Measurements from ENCODE around the gene CXCR6.

Gene CXCR6

DNA sequence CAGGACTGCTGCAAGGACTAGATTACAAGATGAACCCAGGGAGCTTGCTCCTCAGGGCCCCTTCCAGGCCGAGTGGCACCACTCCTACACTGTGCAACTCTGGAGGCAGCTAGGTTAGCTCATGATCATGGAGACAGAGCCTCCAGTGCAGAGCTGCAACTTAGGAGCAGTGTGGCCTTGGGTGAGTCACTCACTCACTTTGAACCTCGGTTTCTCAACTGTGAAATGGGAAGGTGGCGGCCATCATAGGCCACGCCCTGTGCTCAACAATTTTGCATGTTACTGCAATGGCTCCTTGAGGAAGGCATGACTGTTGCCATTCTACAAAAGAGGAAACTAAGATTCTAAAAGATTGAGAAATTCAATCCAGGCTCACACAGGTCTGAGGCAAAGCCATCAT lies 11.2 kb upstream of the CXCR6 start:
- no peaks in the 10 kb centered on the region for H3K27me3 ChIP-seq
- H3K9ac ChIP-seq = no peak overlapping the region
- peaks cover 0 to 3% (median 0%) of the 10 kb centered on the region in 11 experiments; a peak in 1 of 22 replicates for H4K20me1 ChIP-seq
- H3K4me2 ChIP-seq = no peak overlapping the region
- H3K4me1 ChIP-seq = peaks cover 0 to 7% (median 0%) of the 10 kb centered on the region in 10 experiments; a peak in 4 of 20 replicates
- no peak for TF ChIP-seq Cebpa-rat (IDR thresholded peaks at IDR 0.05)
- peaks cover 88 to 100% (median 98%) of the 10 kb centered on the region in 11 experiments for H3K36me3 ChIP-seq
- H3K4me3 ChIP-seq = no peak overlapping the region
- H3K27ac ChIP-seq = no peak overlapping the region
- no peaks in the 10 kb centered on the region for H3K9me3 ChIP-seq (replicated peaks in 1 of 11)

DNA sequence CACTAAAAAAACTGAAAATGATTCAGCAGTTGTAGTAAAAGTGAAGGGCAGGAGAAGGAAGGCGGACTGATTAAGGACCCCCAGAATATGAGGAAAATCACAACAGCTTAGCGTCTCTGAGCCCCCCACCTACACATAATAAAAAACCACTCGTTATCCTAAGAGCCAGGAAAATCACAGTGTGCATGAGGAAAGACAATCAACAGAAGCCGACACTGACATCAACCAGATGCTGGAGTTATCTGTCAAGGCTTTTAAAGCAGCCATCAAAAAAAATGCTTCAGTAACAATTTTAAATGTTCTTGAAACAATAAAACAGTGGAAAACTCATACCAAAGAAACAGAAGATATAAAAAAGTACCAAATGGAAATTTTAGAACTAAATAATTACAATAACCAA lies 9.7 kb upstream of the CXCR6 start:
- Histone ChIP-seq H3K27ac (no peak overlapping the region), H3K36me3 (peaks cover 73 to 98% (median 89%) of the 10 kb centered on the region in 11 experiments), H3K4me2 (no peak overlapping the region), H4K20me1 (peaks cover 0 to 3% (median 0%) of the 10 kb centered on the region in 11 experiments; a peak in 2 of 22 replicates), H3K4me1 (peaks cover 0 to 12% (median 10%) of the 10 kb centered on the region in 10 experiments; a peak in 16 of 20 replicates), H3K9ac (no peak overlapping the region), H3K9me3 (replicated peaks in 1 of 11) (no peaks in the 10 kb centered on the region), H3K27me3 (no peaks in the 10 kb centered on the region), H3K4me3 (no peak overlapping the region)
- TF ChIP-seq Cebpa-rat (IDR thresholded peaks at IDR 0.05) = no peak

DNA sequence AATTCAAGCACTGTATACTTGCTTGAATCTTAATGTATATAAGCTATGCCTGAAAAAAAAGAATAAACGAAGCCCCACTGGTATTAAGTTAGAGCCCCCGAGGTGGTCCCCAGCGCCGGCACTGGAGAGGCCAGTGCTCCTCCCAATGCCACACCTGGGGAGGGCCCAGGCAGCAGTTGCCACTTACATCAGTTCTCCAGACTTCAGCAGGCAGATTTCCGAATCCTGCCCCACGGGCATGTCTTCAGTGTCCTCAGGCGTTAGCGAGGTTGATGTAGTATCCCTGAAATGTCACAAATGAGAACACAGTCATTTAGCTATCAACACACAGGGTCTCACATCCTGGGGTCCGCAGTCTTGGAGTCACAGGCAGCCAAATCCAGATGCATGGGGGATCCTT lies 7.0 kb upstream of the CXCR6 start:
- peaks cover 51 to 73% (median 67%) of the 10 kb centered on the region in 11 experiments for H3K36me3 ChIP-seq
- H3K27me3 ChIP-seq = no peaks in the 10 kb centered on the region
- H3K27ac ChIP-seq = no peak overlapping the region
- no peak overlapping the region for H3K4me2 ChIP-seq
- no peak for TF ChIP-seq Cebpa-rat (IDR thresholded peaks at IDR 0.05)
- peak overlapping the region in 1 of 11 experiments; percentile 15; a peak in 1 of 22 replicates for H3K9ac ChIP-seq
- no peaks in the 10 kb centered on the region; a peak in 1 of 22 replicates for H4K20me1 ChIP-seq
- peaks cover 0 to 5% (median 0%) of the 10 kb centered on the region in 11 experiments; a peak in 1 of 22 replicates for H3K9me3 ChIP-seq (replicated peaks in 1 of 11)
- H3K4me1 ChIP-seq = peaks cover 8 to 22% (median 14%) of the 10 kb centered on the region in 10 experiments
- no peak overlapping the region for H3K4me3 ChIP-seq

DNA sequence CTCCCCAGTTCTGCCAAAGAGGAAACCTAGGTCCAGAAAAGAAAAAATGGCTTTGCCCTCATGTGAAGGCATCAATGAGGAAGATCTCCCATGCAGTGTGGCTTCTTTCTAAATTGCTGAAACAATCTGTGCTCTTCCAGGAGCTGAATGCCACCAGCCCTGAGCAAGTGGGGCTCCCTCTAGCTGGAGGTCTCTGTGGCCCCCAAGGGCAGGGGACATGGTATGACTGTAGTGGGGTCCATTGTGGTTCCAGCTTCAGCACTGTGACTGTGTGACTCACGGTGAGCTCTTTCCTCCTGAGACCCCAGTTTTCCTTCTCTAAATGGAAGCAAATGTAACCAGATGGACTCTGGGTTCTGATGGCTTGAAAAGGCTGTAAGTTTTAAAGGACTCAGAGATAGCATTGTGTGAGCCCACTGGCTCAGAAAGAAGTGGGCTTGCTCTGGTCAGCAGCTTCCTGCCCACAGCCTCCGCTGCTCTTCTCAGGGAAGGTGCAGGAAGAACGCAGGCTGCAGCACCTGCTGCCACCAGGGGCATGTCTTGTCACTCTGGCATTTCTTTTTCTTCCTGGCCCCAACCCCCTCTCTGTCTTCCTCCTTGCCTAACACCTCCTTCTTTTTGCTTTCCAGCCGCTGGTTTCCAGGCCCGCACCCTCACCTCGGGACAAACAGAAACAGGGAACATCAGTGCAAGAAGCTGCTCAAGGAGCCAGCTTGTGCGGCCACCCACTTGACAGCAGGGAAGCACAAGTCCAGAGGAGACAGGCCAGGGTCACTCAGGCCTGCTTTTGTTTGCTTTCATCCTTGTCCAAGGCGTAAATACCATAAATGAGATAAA lies 5.8 kb upstream of the CXCR6 start:
- Histone ChIP-seq H3K27me3 (no peaks in the 10 kb centered on the region), H3K4me1 (peaks cover 8 to 18% (median 14%) of the 10 kb centered on the region in 10 experiments), H3K27ac (no peak overlapping the region; a peak in 1 of 22 replicates), H3K4me3 (no peak overlapping the region), H4K20me1 (no peaks in the 10 kb centered on the region; a peak in 1 of 22 replicates), H3K9ac (peak overlapping the region in 3 of 11 experiments; percentile 4 to 20 (median 8); a peak in 3 of 22 replicates), H3K36me3 (peaks cover 40 to 66% (median 55%) of the 10 kb centered on the region in 11 experiments), H3K9me3 (replicated peaks in 1 of 11) (peaks cover 0 to 5% (median 0%) of the 10 kb centered on the region in 11 experiments; a peak in 1 of 22 replicates), H3K4me2 (peak overlapping the region in 7 of 11 experiments; percentile 1 to 42 (median 18); a peak in 8 of 22 replicates)
- no peak for TF ChIP-seq Cebpa-rat (IDR thresholded peaks at IDR 0.05)

DNA sequence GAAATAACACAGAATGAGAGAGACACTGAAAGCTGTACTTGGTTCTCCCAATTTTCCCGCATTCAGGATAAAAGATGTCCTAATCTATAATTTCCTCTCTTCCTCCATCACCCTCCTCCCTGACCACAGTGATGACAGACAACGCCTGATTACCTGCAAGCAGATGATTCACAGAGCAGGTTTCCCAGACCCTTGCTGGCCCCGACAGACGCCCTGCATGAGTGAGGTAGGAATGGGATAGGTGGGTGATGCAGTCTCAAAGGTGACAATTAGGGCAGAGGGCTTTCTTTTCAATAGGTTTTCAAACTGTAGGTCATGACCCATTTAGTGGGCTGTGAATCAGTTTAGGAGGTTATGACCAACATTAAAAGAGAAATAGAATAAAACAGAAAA lies 5.2 kb upstream of the CXCR6 start:
- Histone ChIP-seq H3K9me3 (replicated peaks in 1 of 11) (peaks cover 0 to 5% (median 0%) of the 10 kb centered on the region in 11 experiments; a peak in 1 of 22 replicates), H3K4me3 (no peak overlapping the region), H3K27me3 (no peaks in the 10 kb centered on the region), H3K27ac (no peak overlapping the region), H3K36me3 (peaks cover 34 to 66% (median 49%) of the 10 kb centered on the region in 11 experiments), H4K20me1 (no peaks in the 10 kb centered on the region; a peak in 1 of 22 replicates), H3K9ac (peak overlapping the region in 2 of 11 experiments; percentile 4 to 20; a peak in 1 of 22 replicates), H3K4me1 (peaks cover 8 to 18% (median 14%) of the 10 kb centered on the region in 10 experiments), H3K4me2 (peak overlapping the region in 6 of 11 experiments; percentile 1 to 34 (median 13); a peak in 5 of 22 replicates)
- TF ChIP-seq Cebpa-rat (IDR thresholded peaks at IDR 0.05) = no peak

DNA sequence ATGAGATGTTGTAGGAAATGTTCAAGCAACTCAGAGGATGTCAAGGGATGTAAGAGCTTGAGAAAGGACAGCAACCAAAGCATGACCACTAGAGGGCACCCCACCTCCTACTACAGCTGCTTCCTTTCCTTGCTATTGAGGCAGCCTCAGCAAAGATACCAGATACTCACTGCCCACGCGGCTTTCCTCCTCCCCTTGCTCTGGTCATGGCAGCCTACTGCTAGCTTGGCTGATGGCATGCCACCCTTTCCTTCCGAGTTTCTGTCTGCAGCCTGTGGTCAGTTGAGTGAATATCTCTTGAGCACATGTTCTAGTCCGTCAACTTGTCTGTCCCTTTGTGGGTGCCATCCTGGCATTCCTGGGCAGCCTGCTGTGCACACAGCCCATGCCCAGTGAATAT lies 4.4 kb upstream of the CXCR6 start:
- Histone ChIP-seq H4K20me1 (no peaks in the 10 kb centered on the region; a peak in 1 of 22 replicates), H3K4me1 (peaks cover 8 to 21% (median 15%) of the 10 kb centered on the region in 10 experiments), H3K4me3 (no peak overlapping the region), H3K27ac (peak overlapping the region in 1 of 11 experiments; percentile 6; a peak in 1 of 22 replicates), H3K36me3 (peaks cover 26 to 61% (median 46%) of the 10 kb centered on the region in 11 experiments), H3K4me2 (peak overlapping the region in 4 of 11 experiments; percentile 9 to 64 (median 42); a peak in 6 of 22 replicates), H3K9ac (peak overlapping the region in 1 of 11 experiments; percentile 31; a peak in 1 of 22 replicates), H3K9me3 (replicated peaks in 1 of 11) (peaks cover 0 to 5% (median 0%) of the 10 kb centered on the region in 11 experiments; a peak in 1 of 22 replicates), H3K27me3 (no peaks in the 10 kb centered on the region)
- TF ChIP-seq Cebpa-rat (IDR thresholded peaks at IDR 0.05) = no peak

DNA sequence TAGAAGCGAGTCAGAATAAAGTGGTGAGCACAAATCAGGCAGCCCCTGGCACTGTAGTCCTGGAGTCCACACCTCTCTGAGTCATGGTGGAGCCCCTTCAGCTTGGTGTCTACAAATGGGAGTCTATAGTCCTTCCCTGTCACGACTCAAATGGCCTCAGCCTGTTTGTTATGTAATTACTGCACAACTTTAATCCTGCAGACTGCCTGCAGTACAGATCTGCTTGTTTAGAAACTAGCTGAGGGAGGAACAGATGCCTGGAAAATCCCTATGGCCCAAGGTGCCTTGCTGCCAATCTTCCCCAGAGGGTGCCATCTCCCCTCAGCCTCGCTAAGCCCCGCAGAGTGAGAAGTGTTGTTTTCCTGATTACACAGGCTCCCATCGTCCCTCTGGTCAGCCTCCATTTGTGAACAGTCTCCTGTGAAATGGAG lies 3.9 kb upstream of the CXCR6 start:
- peaks cover 8 to 21% (median 15%) of the 10 kb centered on the region in 10 experiments for H3K4me1 ChIP-seq
- H3K4me3 ChIP-seq = no peak overlapping the region
- H3K4me2 ChIP-seq = peak overlapping the region in 3 of 11 experiments; percentile 21 to 64 (median 63); a peak in 6 of 22 replicates
- H3K27me3 ChIP-seq = no peaks in the 10 kb centered on the region
- peak overlapping the region in 1 of 11 experiments; percentile 6; a peak in 1 of 22 replicates for H3K27ac ChIP-seq
- peaks cover 21 to 56% (median 41%) of the 10 kb centered on the region in 11 experiments for H3K36me3 ChIP-seq
- peaks cover 0 to 5% (median 0%) of the 10 kb centered on the region in 11 experiments; a peak in 1 of 22 replicates for H3K9me3 ChIP-seq (replicated peaks in 1 of 11)
- peak overlapping the region in 1 of 11 experiments; percentile 31; a peak in 1 of 22 replicates for H3K9ac ChIP-seq
- no peak for TF ChIP-seq Cebpa-rat (IDR thresholded peaks at IDR 0.05)
- no peaks in the 10 kb centered on the region; a peak in 1 of 22 replicates for H4K20me1 ChIP-seq

DNA sequence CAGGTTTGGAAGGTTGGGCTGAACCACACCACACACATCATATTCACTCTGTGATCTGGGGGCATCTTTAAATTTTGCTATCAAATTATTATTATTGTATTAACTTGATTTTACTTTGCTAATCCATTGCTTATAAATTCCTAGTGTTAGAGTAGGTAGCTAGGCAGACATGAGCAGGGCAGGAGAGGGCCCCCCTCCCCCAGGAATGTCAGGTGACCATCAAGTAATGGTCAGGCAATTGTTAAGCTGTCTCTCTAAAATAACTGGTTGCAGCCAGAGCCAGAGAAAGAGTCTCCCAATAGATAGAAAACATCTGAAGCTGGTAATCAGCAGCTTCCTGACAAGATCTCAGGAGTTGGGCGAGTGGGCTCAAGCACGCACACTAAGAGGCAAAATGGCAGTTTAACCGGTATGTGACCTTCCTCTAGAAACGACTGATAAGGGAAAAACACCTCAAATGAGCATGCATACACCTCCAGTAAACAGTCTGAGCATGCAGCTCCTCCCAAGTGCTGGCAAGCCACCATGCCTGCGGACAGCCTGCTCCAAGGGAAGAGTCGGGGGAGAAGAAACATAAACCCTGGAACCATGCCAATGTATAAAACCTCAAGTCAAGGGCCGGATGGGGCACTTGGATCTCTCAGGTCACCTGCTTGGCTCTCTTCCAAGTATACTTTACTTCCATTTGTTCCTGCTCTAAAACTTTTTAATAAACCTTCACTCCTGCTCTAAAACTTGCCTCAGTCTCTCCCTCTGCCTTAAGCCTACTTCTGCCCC lies 3.1 kb upstream of the CXCR6 start:
- Histone ChIP-seq H3K9me3 (replicated peaks in 1 of 11) (peaks cover 0 to 5% (median 0%) of the 10 kb centered on the region in 11 experiments; a peak in 1 of 22 replicates), H3K27me3 (no peaks in the 10 kb centered on the region), H4K20me1 (no peaks in the 10 kb centered on the region; a peak in 1 of 22 replicates), H3K4me2 (no peak overlapping the region), H3K27ac (no peak overlapping the region), H3K4me3 (no peak overlapping the region), H3K36me3 (peaks cover 14 to 52% (median 39%) of the 10 kb centered on the region in 11 experiments), H3K9ac (no peak overlapping the region), H3K4me1 (peaks cover 8 to 21% (median 15%) of the 10 kb centered on the region in 10 experiments)
- TF ChIP-seq Cebpa-rat (IDR thresholded peaks at IDR 0.05) = no peak

Data from BLaER1 treated with 17β-estradiol and CSF1 and Interleukin-3, amounts not matched to agents 10 nM and 100 nM (cell line).